Measurements from ENCODE around the gene GBF1.
"Not testable (repeated sequence)": the region's sequence is repeated elsewhere in the genome, so short reads cannot be mapped to it uniquely, and the experiment has no call there.

The GBF1 gene

GRCh38 chr10:102274062-102274461, 28.7 kb downstream of the GBF1 start:
- DNase-seq (ENCODE audit: low spot score) = no peak

DNA sequence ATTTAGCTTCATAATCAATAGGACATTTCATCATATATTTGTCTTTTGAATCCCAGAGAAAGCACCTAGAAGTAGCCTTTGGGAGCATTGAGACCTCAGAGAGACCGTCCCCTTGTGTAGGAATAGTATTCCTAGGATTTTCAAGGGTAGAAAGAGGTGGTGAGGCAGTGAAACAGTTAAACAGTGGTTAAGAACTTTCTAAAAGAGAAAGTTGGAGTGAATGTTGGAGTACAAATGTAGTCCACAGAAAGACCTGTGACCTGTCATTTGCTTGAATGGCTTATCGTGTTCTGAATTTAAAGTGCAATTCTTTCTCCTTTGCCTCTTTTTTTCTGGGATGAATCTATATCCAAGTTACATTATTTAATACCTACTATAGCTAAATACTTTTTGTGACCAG, 30.0 kb downstream of the GBF1 start:
- DNase-seq (ENCODE audit: low spot score) = no peak

DNA sequence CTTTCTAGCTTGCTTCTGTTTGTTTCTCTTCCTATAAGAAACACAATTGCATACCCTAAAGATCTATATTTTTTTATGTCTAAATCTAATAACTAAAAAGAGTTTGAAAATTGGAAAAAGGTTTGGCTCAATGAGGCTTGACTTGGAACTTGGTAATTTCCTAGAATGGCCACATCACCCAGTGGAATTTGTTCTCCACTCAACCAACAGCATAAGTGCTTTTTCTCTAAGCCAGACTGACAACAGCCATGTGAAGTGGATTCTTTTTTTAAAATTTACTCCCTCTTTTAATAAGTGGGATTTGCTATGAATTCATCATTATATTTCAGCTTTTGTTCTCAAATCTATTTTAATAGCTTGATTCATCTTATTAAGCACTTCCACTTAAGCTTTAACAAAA, 33.8 kb downstream of the GBF1 start:
- DNase-seq (ENCODE audit: low spot score) = no peak

DNA sequence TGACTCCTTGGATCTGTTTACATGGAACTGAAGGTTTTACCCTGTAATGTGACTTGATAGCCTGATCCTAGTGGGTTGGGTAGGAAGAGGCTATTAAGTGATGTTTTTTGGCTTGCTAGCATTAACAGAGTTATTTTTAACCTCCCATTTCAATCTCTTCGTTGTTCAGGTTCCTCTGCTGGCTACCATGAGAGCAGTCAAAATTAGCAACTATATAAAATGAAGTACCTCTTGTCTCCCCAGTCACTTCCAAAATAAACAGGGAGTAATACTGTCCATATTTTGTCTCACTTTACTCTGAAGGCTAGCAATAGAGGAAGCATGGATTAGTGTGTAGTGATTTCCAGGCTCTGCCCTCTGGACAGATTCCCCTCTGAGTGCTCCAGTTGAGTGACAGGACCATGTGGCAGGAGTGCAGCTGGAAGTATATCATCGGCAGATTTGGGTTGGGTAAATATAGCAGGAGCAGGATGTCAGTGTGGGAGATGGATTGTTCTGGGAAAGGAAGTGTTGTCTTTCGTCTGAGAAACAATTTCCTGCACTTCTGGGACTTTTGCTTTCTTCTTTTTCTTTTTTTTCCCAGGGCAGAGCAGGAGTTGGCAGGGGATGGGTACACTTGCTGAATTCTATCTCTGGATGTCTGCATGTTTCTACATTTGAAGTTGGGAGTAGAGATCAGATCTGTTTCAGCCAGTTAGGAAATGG, 35.2 kb downstream of the GBF1 start:
- DNase-seq (ENCODE audit: low spot score) = peak; percentile 37

GRCh38 chr10:102281102-102281487, 35.8 kb downstream of the GBF1 start:
- no peak for DNase-seq (ENCODE audit: low spot score)

- no peak for DNase-seq (ENCODE audit: low spot score)
These were observed 38.2 kb downstream of the GBF1 start for GRCh38 chr10:102283488-102283887.

- DNase-seq (ENCODE audit: low spot score) = no peak
These were observed 38.6 kb downstream of the GBF1 start for GRCh38 chr10:102283890-102284289.

- no peak for DNase-seq (ENCODE audit: low spot score)
These were observed 39.2 kb downstream of the GBF1 start for GRCh38 chr10:102284531-102284930.

GRCh38 chr10:102285133-102285532, 39.8 kb downstream of the GBF1 start:
- no peak for DNase-seq (ENCODE audit: low spot score)

DNA sequence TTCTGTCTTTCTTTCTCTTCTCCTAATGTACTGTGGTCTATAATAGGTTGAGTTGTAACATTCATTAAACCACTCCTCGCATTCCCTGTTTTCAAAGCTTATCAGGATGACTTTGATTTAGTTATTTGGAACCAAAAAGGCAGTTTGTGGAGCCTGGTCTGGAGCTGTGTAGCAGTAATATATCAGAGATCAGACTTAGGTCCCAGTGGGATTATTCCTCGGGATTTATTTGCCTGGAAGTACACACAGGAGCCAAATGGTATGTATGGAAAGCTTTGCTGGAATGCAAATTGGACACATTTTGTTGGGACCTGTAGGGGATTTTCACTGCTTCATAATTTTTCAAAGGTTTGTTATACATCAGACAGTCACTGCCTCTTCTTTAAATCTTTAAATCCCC, 40.9 kb downstream of the GBF1 start:
- DNase-seq (ENCODE audit: low spot score) = no peak

- no peak for DNase-seq (ENCODE audit: low spot score)
These were observed 42.2 kb downstream of the GBF1 start for GRCh38 chr10:102287538-102287937.

GRCh38 chr10:102287991-102288390, 42.7 kb downstream of the GBF1 start:
- no peak for DNase-seq (ENCODE audit: low spot score)

DNA sequence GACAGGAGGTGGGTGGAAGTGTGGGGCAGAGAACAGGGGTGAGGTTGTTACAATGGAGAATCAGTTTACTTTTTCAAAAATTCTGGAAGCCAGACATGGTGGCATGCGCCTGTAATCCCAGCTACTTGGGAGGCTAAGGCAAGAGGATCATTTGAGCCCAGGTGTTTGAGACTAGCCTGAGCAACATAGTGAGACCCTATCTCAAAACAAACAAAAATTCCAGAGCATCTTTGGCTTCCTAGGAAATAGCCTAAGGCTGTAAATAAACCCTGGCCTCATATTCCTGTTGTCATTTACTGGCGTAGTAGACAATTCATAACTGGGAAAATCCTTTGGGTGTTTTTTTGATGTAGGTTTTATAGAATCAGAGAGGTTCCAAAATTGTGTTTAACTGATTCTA, 44.0 kb downstream of the GBF1 start:
- DNase-seq (ENCODE audit: low spot score) = no peak

GRCh38 chr10:102289840-102290239, 44.5 kb downstream of the GBF1 start:
- no peak for DNase-seq (ENCODE audit: low spot score)

GRCh38 chr10:102291221-102291905, 46.0 kb downstream of the GBF1 start:
- no peak for DNase-seq (ENCODE audit: low spot score)

GRCh38 chr10:102297101-102297500, 51.8 kb downstream of the GBF1 start:
- no peak for DNase-seq (ENCODE audit: low spot score)

DNA sequence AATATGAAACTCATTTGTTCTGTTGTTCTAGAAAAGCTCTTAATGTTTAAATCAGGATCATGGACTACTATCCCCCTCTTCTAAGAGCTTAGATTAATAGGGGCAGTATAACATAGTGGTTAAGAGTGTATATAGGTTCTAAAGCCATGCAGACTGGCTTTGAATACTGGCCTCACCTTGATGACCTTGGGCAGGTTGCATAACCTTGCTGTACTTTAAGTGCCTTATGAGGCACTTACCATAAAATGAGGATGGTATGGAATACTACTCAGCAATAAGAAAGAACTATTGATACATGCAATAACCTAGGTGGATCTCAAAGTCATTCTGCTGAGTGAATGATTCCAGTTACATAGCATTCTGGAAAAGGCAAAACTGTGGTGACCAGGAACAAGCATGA, 53.6 kb downstream of the GBF1 start:
- DNase-seq (ENCODE audit: low spot score) = no peak

DNA sequence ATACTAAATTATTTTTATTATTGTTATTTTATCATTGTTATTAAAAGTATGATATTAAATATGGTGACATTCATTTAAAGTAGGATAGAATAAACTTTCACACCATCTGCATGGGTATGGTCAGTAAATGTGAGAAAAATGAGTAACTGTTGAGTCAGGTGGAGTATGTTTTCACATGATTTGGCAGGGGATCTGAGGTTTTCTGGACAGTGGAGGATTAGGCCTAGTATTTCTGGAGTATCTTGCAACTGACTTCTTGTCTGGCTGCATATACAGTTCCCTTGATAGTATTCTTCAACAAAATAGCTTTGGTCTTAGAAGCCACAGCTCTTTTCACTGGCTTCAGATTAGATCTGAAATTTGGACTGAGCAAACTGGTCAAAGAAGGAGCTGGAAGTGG, 54.5 kb downstream of the GBF1 start:
- no peak for DNase-seq (ENCODE audit: low spot score)

- DNase-seq (ENCODE audit: low spot score) = peak; percentile 67
These were observed 55.0 kb downstream of the GBF1 start for GRCh38 chr10:102300278-102300843.

GRCh38 chr10:102300912-102301311, 55.6 kb downstream of the GBF1 start:
- not testable (repeated sequence) for DNase-seq (ENCODE audit: low spot score)

DNA sequence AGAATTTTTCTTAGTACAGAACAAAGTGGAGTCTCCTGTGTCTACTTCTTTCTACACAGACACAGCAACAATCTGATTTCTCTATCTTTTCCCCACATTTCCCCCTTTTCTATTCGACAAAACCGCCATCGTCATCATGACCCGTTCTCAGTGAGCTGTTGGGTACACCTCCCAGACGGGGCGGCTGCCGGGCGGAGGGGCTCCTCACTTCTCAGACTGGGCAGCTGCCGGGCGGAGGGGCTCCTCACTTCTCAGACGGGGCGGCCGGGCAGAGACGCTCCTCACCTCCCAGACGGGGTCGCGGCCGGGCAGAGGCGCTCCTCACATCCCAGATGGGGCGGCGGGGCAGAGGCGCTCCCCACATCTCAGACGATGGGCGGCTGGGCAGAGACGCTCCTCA, 56.0 kb downstream of the GBF1 start:
- DNase-seq (ENCODE audit: low spot score) = not testable (repeated sequence)

DNA sequence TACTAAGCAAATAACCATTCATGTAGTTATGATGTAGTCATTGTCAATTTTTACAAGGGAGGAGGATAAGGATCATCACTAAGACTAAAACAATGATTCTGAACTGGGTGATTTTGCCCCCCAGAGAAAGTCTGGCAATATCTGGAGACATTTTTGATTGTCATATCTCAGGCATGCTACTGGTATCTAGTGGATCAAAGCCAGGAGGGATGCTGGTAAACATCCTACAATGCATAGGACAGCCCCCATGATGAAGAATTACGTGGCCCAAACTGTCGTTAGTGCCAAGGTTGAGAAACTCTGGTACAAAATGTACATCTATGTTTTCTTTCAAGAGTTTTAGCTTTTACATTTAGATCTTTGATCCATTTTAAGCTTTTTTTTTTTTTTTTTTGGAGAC, 57.3 kb downstream of the GBF1 start:
- DNase-seq (ENCODE audit: low spot score) = no peak

- DNase-seq (ENCODE audit: low spot score) = no peak
These were observed 60.7 kb downstream of the GBF1 start for GRCh38 chr10:102306006-102306405.

DNA sequence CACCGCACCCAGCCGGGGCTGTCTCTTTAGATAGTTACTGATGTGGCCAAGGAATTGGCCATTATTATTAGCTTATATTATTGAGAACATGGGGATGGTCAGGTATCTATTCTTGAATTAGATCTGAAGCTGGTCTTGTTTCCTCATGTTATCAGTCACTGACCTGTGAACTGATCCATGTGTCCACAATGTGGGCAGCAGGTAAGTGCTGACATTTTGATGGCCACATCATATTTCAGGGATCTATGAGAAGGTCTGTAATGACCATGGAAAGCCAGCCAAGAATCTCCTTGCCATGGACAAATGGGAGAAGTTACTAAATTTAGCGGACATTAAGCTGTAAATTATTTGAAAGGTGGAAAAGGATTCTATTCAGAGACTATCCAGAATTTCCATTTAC, 61.4 kb downstream of the GBF1 start:
- DNase-seq (ENCODE audit: low spot score) = no peak

Data from hepatic stellate cell (primary cell).